ENCODE results near the gene WRAP53. TPM values are rescaled to one million over a fixed set of nuclear protein-coding genes. Genes with fewer than 3 reads are reported as not detected.

Gene WRAP53
- total RNA-seq, 1 experiment from 2014 or later, result 15.2 TPM

- DNase-seq, result no peak
- Mint-ChIP-seq H3K4me3 (ENCODE audit: unreplicated experiment) (no peak overlapping the region), H3K9me3 (ENCODE audit: unreplicated experiment) (no peaks in the 10 kb centered on the region), H3K27ac (ENCODE audit: unreplicated experiment) (no peak overlapping the region), H3K36me3 (ENCODE audit: insufficient read depth, unreplicated experiment) (peaks cover 5% of the 10 kb centered on the region), H3K27me3 (ENCODE audit: insufficient read depth, unreplicated experiment) (no peaks in the 10 kb centered on the region), H3K4me1 (ENCODE audit: low read depth, unreplicated experiment) (no peaks in the 10 kb centered on the region)
- no peak overlapping the region for H3K4me3 ChIP-seq (ENCODE audit: low read depth, low read length)
- ChIA-PET POLR2A (no interaction called here), CTCF (interaction anchor here (3.3 kb wide), 1 partner anchor 9 kb away, joined by 24 read pairs; the partner anchor contains the start of gene DNAH2)
- intact Hi-C loops (cut with micrococcal nuclease; ENCODE audit: unreplicated experiment), result no loop called here
- no peaks in the 10 kb centered on the region for H3K9me3 ChIP-seq
- BruUV-seq (replicated peaks), result no TSS peak
- no peaks in the 10 kb centered on the region for H3K4me1 ChIP-seq
- no peaks in the 10 kb centered on the region for H3K27me3 ChIP-seq (replicated peaks; ENCODE audit: control insufficient read depth, insufficient read depth, low read length)
- TF ChIP-seq CTCF (IDR thresholded peaks at IDR 0.05; ENCODE audit: insufficient read depth in 1 of 2, low read depth in 1 of 2, low read length in 1 of 2, severe bottlenecking in 1 of 2, unreplicated experiment in 1 of 2), result no peak
- H3K36me3 ChIP-seq (ENCODE audit: control insufficient read depth, insufficient read depth, low read length), result no peaks in the 10 kb centered on the region
Observed at GRCh38 chr17:7707446-7707845, 19.2 kb downstream of the WRAP53 start.

- Histone ChIP-seq H3K4me1 (no peaks in the 10 kb centered on the region), H3K36me3 (ENCODE audit: control insufficient read depth, insufficient read depth, low read length) (no peaks in the 10 kb centered on the region), H3K27me3 (replicated peaks; ENCODE audit: control insufficient read depth, insufficient read depth, low read length) (no peaks in the 10 kb centered on the region), H3K9me3 (no peaks in the 10 kb centered on the region), H3K4me3 (ENCODE audit: low read depth, low read length) (no peak overlapping the region)
- TF ChIP-seq CTCF (IDR thresholded peaks at IDR 0.05; ENCODE audit: insufficient read depth in 1 of 2, low read depth in 1 of 2, low read length in 1 of 2, severe bottlenecking in 1 of 2, unreplicated experiment in 1 of 2), result no peak
- POLR2A ChIA-PET, result no interaction called here
- Mint-ChIP-seq H3K36me3 (ENCODE audit: insufficient read depth, unreplicated experiment) (peaks cover 5% of the 10 kb centered on the region), H3K27me3 (ENCODE audit: insufficient read depth, unreplicated experiment) (no peaks in the 10 kb centered on the region), H3K4me1 (ENCODE audit: low read depth, unreplicated experiment) (no peaks in the 10 kb centered on the region), H3K9me3 (ENCODE audit: unreplicated experiment) (no peaks in the 10 kb centered on the region), H3K27ac (ENCODE audit: unreplicated experiment) (no peak overlapping the region), H3K4me3 (ENCODE audit: unreplicated experiment) (no peak overlapping the region)
- CTCF ChIA-PET, result interaction anchor here (3.3 kb wide), 1 partner anchor 9 kb away, joined by 24 read pairs; the partner anchor contains the start of gene DNAH2
- DNase-seq, result no peak
- BruUV-seq (replicated peaks), result no TSS peak
- intact Hi-C loops (cut with micrococcal nuclease; ENCODE audit: unreplicated experiment), result no loop called here
Observed at GRCh38 chr17:7707858-7708750, 19.8 kb downstream of the WRAP53 start.

GRCh38 chr17:7709031-7709430 is 20.8 kb downstream of the WRAP53 start:
- Histone ChIP-seq H3K9me3 (no peaks in the 10 kb centered on the region), H3K36me3 (ENCODE audit: control insufficient read depth, insufficient read depth, low read length) (no peaks in the 10 kb centered on the region), H3K27me3 (replicated peaks; ENCODE audit: control insufficient read depth, insufficient read depth, low read length) (no peaks in the 10 kb centered on the region), H3K4me3 (ENCODE audit: low read depth, low read length) (no peak overlapping the region), H3K4me1 (no peaks in the 10 kb centered on the region)
- DNase-seq, result no peak
- TF ChIP-seq CTCF (IDR thresholded peaks at IDR 0.05; ENCODE audit: insufficient read depth in 1 of 2, low read depth in 1 of 2, low read length in 1 of 2, severe bottlenecking in 1 of 2, unreplicated experiment in 1 of 2), result no peak
- BruUV-seq (replicated peaks), result no TSS peak
- POLR2A ChIA-PET, result no interaction called here
- CTCF ChIA-PET, result no interaction called here
- Mint-ChIP-seq H3K27ac (ENCODE audit: unreplicated experiment) (no peak overlapping the region), H3K27me3 (ENCODE audit: insufficient read depth, unreplicated experiment) (peaks cover 7% of the 10 kb centered on the region), H3K9me3 (ENCODE audit: unreplicated experiment) (no peaks in the 10 kb centered on the region), H3K36me3 (ENCODE audit: insufficient read depth, unreplicated experiment) (peaks cover 5% of the 10 kb centered on the region), H3K4me3 (ENCODE audit: unreplicated experiment) (no peak overlapping the region), H3K4me1 (ENCODE audit: low read depth, unreplicated experiment) (no peaks in the 10 kb centered on the region)
- intact Hi-C loops (cut with micrococcal nuclease; ENCODE audit: unreplicated experiment), result no loop called here

Measured in Caco-2 (cell line).